Activated CD4-positive, CD25-positive, alpha-beta regulatory T cell treated with anti-CD3 and anti-CD28 coated beads, Interleukin-2, amount 50 U/mL, for 24 hours (primary cell): ENCODE results near the gene RAPGEF5.

Experiments used
- ATAC-seq, 2 donors: fragments of 150-1000 bp; cut with Tn5 transposase; one replicate each; pipeline ENCODE4 v1.10.0; 2021; ENCODE audit warnings: mild to moderate bottlenecking in 1 of 2, moderate library complexity in 1 of 2

RAPGEF5 gene

GRCh38 chr7:22252016-22252415, 104.9 kb downstream of the RAPGEF5 start:
- ATAC-seq = no peak

- no peak for ATAC-seq
Measured at GRCh38 chr7:22251281-22251680, 105.7 kb downstream of the RAPGEF5 start.

GRCh38 chr7:22250390-22250789, 106.6 kb downstream of the RAPGEF5 start:
- no peak for ATAC-seq

GRCh38 chr7:22248111-22248809, 108.7 kb downstream of the RAPGEF5 start:
- no peak for ATAC-seq

GRCh38 chr7:22241805-22242390, 115.1 kb downstream of the RAPGEF5 start:
- no peak for ATAC-seq

- ATAC-seq = no peak
Measured at GRCh38 chr7:22240904-22241571, 115.9 kb downstream of the RAPGEF5 start.

GRCh38 chr7:22238354-22239311, 118.3 kb downstream of the RAPGEF5 start:
- no peak for ATAC-seq

- no peak for ATAC-seq
Measured at GRCh38 chr7:22235134-22235533, 121.8 kb downstream of the RAPGEF5 start.

GRCh38 chr7:22234227-22234626, 122.7 kb downstream of the RAPGEF5 start:
- no peak for ATAC-seq

GRCh38 chr7:22231806-22232205, 125.1 kb downstream of the RAPGEF5 start:
- no peak for ATAC-seq

- ATAC-seq = no peak
Measured at GRCh38 chr7:22231141-22231540, 125.8 kb downstream of the RAPGEF5 start.

- no peak for ATAC-seq
Measured at GRCh38 chr7:22230238-22230637, 126.7 kb downstream of the RAPGEF5 start.

GRCh38 chr7:22229148-22229547, 127.8 kb downstream of the RAPGEF5 start:
- ATAC-seq = no peak

GRCh38 chr7:22223807-22224206, 133.1 kb downstream of the RAPGEF5 start:
- ATAC-seq = no peak

- ATAC-seq = no peak
Measured at GRCh38 chr7:22220941-22221340, 136.0 kb downstream of the RAPGEF5 start.

GRCh38 chr7:22219739-22220493, 137.0 kb downstream of the RAPGEF5 start:
- no peak for ATAC-seq

- no peak for ATAC-seq
Measured at GRCh38 chr7:22219036-22219435, 137.9 kb downstream of the RAPGEF5 start.

GRCh38 chr7:22216832-22217475, 140.0 kb downstream of the RAPGEF5 start:
- ATAC-seq = no peak

GRCh38 chr7:22216309-22216708, 140.6 kb downstream of the RAPGEF5 start:
- no peak for ATAC-seq

- no peak for ATAC-seq
Measured at GRCh38 chr7:22214000-22214399, 143.0 kb downstream of the RAPGEF5 start.

GRCh38 chr7:22213081-22213480, 143.9 kb downstream of the RAPGEF5 start:
- ATAC-seq = no peak

GRCh38 chr7:22210967-22211366, 146.0 kb downstream of the RAPGEF5 start:
- ATAC-seq = no peak
